Activated T-cell treated with anti-CD3 and anti-CD28 coated beads, Interleukin-2, amount 50 U/mL, for 72 hours (primary cell): ENCODE results near the gene ATP6V1F. TPM values are rescaled to one million over a fixed set of nuclear protein-coding genes. Genes with fewer than 3 reads are reported as not detected.

ENCODE experiments used
- ATAC-seq, 2 donors: fragments of 150-1000 bp; cut with Tn5 transposase; replicated peaks in 1 of 2; 2 replicates each; pipeline ENCODE4 v1.10.0; 2021; ENCODE audit warnings: moderate library complexity in 2 of 2, mild to moderate bottlenecking in 1 of 2
- DNase-seq, 2 donors: peaks; one replicate each; pipeline ENCODE4 v3.0.0; 2021 to 2022; ENCODE audit warnings: mixed read lengths in 1 of 2
- H3K27ac Mint-ChIP-seq: one replicate; pipeline ENCODE4 v1.8.0; 2022; ENCODE audit warnings: mild to moderate bottlenecking, moderate library complexity, mixed read lengths
- H3K27me3 Mint-ChIP-seq: one replicate; pipeline ENCODE4 v1.8.0; 2022; ENCODE audit warnings: low read depth, mixed read lengths
- H3K36me3 Mint-ChIP-seq, 2 donors: one replicate each; pipeline ENCODE4 v1.8.0; 2022; ENCODE audit warnings: mixed read lengths in 2 of 2, mild to moderate bottlenecking in 1 of 2; ENCODE audit not compliant: insufficient read depth in 2 of 2
- H3K4me1 Mint-ChIP-seq: one replicate; pipeline ENCODE4 v1.8.0; 2022; ENCODE audit warnings: low read depth, mixed read lengths
- H3K4me3 Mint-ChIP-seq, 2 donors: one replicate each; pipeline ENCODE4 v1.8.0; 2022; ENCODE audit warnings: mild to moderate bottlenecking in 2 of 2, mixed read lengths in 2 of 2, moderate library complexity in 2 of 2
- H3K9me3 Mint-ChIP-seq, 2 donors: one replicate each; pipeline ENCODE4 v1.8.0; 2022; ENCODE audit warnings: mixed read lengths in 2 of 2
- total RNA-seq, 2 donors: library from RNA; stranded (reverse); gene quantifications; one replicate each; pipeline ENCODE4 v1.2.3, GENCODE V29; 2022

Gene ATP6V1F
- total RNA-seq, 2 donors from 2014 or later: 68.3 to 73.3 TPM

- H3K36me3 Mint-ChIP-seq: no peaks in the 10 kb centered on the region
- H3K27me3 Mint-ChIP-seq: peaks cover under 1% of the 10 kb centered on the region
- ATAC-seq: no peak
- H3K4me3 Mint-ChIP-seq: no peak overlapping the region
- DNase-seq: no peak
- H3K27ac Mint-ChIP-seq: no peak overlapping the region
- peaks cover 7% of the 10 kb centered on the region for H3K4me1 Mint-ChIP-seq
- H3K9me3 Mint-ChIP-seq: no peaks in the 10 kb centered on the region
Observed at GRCh38 chr7:128839751-128840177, 22.9 kb upstream of the ATP6V1F start.

- H3K4me1 Mint-ChIP-seq: peaks cover 7% of the 10 kb centered on the region
- H3K4me3 Mint-ChIP-seq: no peak overlapping the region
- no peak overlapping the region for H3K27ac Mint-ChIP-seq
- DNase-seq (no peak), ATAC-seq (no peak)
- no peaks in the 10 kb centered on the region for H3K36me3 Mint-ChIP-seq
- H3K9me3 Mint-ChIP-seq: no peaks in the 10 kb centered on the region
- H3K27me3 Mint-ChIP-seq: no peaks in the 10 kb centered on the region
Observed at GRCh38 chr7:128840326-128841170, 22.1 kb upstream of the ATP6V1F start.

GRCh38 chr7:128841171-128841690, 21.4 kb upstream of the ATP6V1F start:
- H3K4me1 Mint-ChIP-seq: peaks cover 7% of the 10 kb centered on the region
- no peak overlapping the region for H3K27ac Mint-ChIP-seq
- no peaks in the 10 kb centered on the region for H3K36me3 Mint-ChIP-seq
- H3K4me3 Mint-ChIP-seq: no peak overlapping the region
- ATAC-seq (no peak), DNase-seq (no peak)
- no peaks in the 10 kb centered on the region for H3K9me3 Mint-ChIP-seq
- H3K27me3 Mint-ChIP-seq: no peaks in the 10 kb centered on the region

GRCh38 chr7:128841921-128842673, 20.6 kb upstream of the ATP6V1F start:
- no peaks in the 10 kb centered on the region for H3K36me3 Mint-ChIP-seq
- DNase-seq (peak; percentile 66 to 75), ATAC-seq (peak; percentile 71 to 75)
- no peaks in the 10 kb centered on the region for H3K27me3 Mint-ChIP-seq
- no peaks in the 10 kb centered on the region for H3K9me3 Mint-ChIP-seq
- peaks cover 7% of the 10 kb centered on the region for H3K4me1 Mint-ChIP-seq
- peak overlapping the region in 1 of 2 donors; percentile 48 for H3K4me3 Mint-ChIP-seq
- no peak overlapping the region for H3K27ac Mint-ChIP-seq

GRCh38 chr7:128842674-128843641, 19.7 kb upstream of the ATP6V1F start:
- DNase-seq: no peak
- H3K27me3 Mint-ChIP-seq: no peaks in the 10 kb centered on the region
- peaks cover 7% of the 10 kb centered on the region for H3K4me1 Mint-ChIP-seq
- H3K36me3 Mint-ChIP-seq: no peaks in the 10 kb centered on the region
- ATAC-seq: no peak
- H3K9me3 Mint-ChIP-seq: no peaks in the 10 kb centered on the region
- H3K4me3 Mint-ChIP-seq: no peak overlapping the region
- H3K27ac Mint-ChIP-seq: no peak overlapping the region

GRCh38 chr7:128843938-128844621, 18.6 kb upstream of the ATP6V1F start:
- H3K9me3 Mint-ChIP-seq: no peaks in the 10 kb centered on the region
- H3K4me1 Mint-ChIP-seq: peaks cover 7% of the 10 kb centered on the region
- H3K27me3 Mint-ChIP-seq: no peaks in the 10 kb centered on the region
- no peak overlapping the region for H3K27ac Mint-ChIP-seq
- H3K4me3 Mint-ChIP-seq: no peak overlapping the region
- H3K36me3 Mint-ChIP-seq: no peaks in the 10 kb centered on the region
- ATAC-seq (no peak), DNase-seq (no peak)

GRCh38 chr7:128844777-128845311, 17.8 kb upstream of the ATP6V1F start:
- H3K4me3 Mint-ChIP-seq: no peak overlapping the region
- peaks cover 7% of the 10 kb centered on the region for H3K4me1 Mint-ChIP-seq
- ATAC-seq (no peak), DNase-seq (no peak)
- H3K27ac Mint-ChIP-seq: no peak overlapping the region
- H3K36me3 Mint-ChIP-seq: no peaks in the 10 kb centered on the region
- no peaks in the 10 kb centered on the region for H3K27me3 Mint-ChIP-seq
- H3K9me3 Mint-ChIP-seq: no peaks in the 10 kb centered on the region

- no peak overlapping the region for H3K27ac Mint-ChIP-seq
- peaks cover 7% of the 10 kb centered on the region for H3K4me1 Mint-ChIP-seq
- no peaks in the 10 kb centered on the region for H3K9me3 Mint-ChIP-seq
- no peaks in the 10 kb centered on the region for H3K27me3 Mint-ChIP-seq
- H3K4me3 Mint-ChIP-seq: no peak overlapping the region
- H3K36me3 Mint-ChIP-seq: no peaks in the 10 kb centered on the region
- DNase-seq: no peak
- ATAC-seq: no peak
Observed at GRCh38 chr7:128845475-128845874, 17.2 kb upstream of the ATP6V1F start.

- Mint-ChIP-seq H3K4me1 (peaks cover 7% of the 10 kb centered on the region), H3K27ac (no peak overlapping the region), H3K36me3 (no peaks in the 10 kb centered on the region), H3K27me3 (no peaks in the 10 kb centered on the region), H3K4me3 (no peak overlapping the region), H3K9me3 (no peaks in the 10 kb centered on the region)
- ATAC-seq: no peak
- DNase-seq: no peak
Observed at GRCh38 chr7:128845987-128846386, 16.7 kb upstream of the ATP6V1F start.

GRCh38 chr7:128846781-128847444, 15.7 kb upstream of the ATP6V1F start:
- ATAC-seq (no peak), DNase-seq (no peak)
- peaks cover 4% of the 10 kb centered on the region for H3K4me1 Mint-ChIP-seq
- H3K27ac Mint-ChIP-seq: no peak overlapping the region
- no peaks in the 10 kb centered on the region for H3K9me3 Mint-ChIP-seq
- no peaks in the 10 kb centered on the region for H3K27me3 Mint-ChIP-seq
- H3K4me3 Mint-ChIP-seq: no peak overlapping the region
- H3K36me3 Mint-ChIP-seq: no peaks in the 10 kb centered on the region

GRCh38 chr7:128847721-128848211, 14.9 kb upstream of the ATP6V1F start:
- ATAC-seq (no peak), DNase-seq (no peak)
- no peak overlapping the region for H3K4me3 Mint-ChIP-seq
- no peaks in the 10 kb centered on the region for H3K36me3 Mint-ChIP-seq
- no peaks in the 10 kb centered on the region for H3K9me3 Mint-ChIP-seq
- H3K27ac Mint-ChIP-seq: no peak overlapping the region
- H3K4me1 Mint-ChIP-seq: no peaks in the 10 kb centered on the region
- H3K27me3 Mint-ChIP-seq: no peaks in the 10 kb centered on the region
